CD4-positive, alpha-beta T cell (primary cell): Measurements from ENCODE around the gene LRP2. TPM values are rescaled to one million over a fixed set of nuclear protein-coding genes. Genes with fewer than 3 reads are reported as not detected.

Experiments used
- ATAC-seq: fragments of 200-7000 bp; cut with Tn5 transposase; one replicate; pipeline ENCODE4 v1.10.0; 2022; ENCODE audit warnings: mild to moderate bottlenecking; ENCODE audit not compliant: poor library complexity
- CTCF ChIA-PET: fragments of 350-600 bp; sonication (Branson Sonifier 250); formaldehyde crosslinking; loops from one replicate; lab custom pipeline; 2021; ENCODE audit warnings: antibody characterized with exemption, inconsistent platforms; lab: Charles Lee
- POLR2A ChIA-PET: fragments of 350-600 bp; sonication (Branson Sonifier 250); formaldehyde crosslinking; loops from one replicate; lab custom pipeline; 2021; ENCODE audit warnings: antibody characterized with exemption, inconsistent platforms; lab: Charles Lee
- DNase-seq, 14 experiments: peaks; one replicate each; pipeline ENCODE4 v3.0.0-alpha.2; 2013 to 2020; ENCODE audit warnings: mixed read lengths in 2 of 14
- H3K27ac ChIP-seq, 2 donors: one replicate each; pipeline versions ENCODE4 v1.5.1 to v1.7.0; 2013; ENCODE audit warnings: low read length in 2 of 2, low read depth in 1 of 2, mild to moderate bottlenecking in 1 of 2
- H3K27me3 ChIP-seq, 2 experiments: 1 replicate in 1 of 2; 2 replicates in 1 of 2; pipeline versions ENCODE4 v1.6.1 to v1.7.0; 2013; ENCODE audit warnings: low read length in 2 of 2, control low read depth in 1 of 2, mild to moderate bottlenecking in 1 of 2, moderate library complexity in 1 of 2; ENCODE audit not compliant: insufficient read depth in 2 of 2, control insufficient read depth in 1 of 2
- H3K36me3 ChIP-seq: one replicate; pipeline ENCODE4 v1.6.1; 2013; ENCODE audit warnings: low read length, control low read depth; ENCODE audit not compliant: insufficient read depth
- H3K4me1 ChIP-seq: one replicate; pipeline ENCODE4 v1.6.1; 2013; ENCODE audit warnings: low read length, control low read depth; ENCODE audit not compliant: insufficient read depth
- H3K4me3 ChIP-seq: one replicate; pipeline ENCODE4 v1.5.1; 2013; ENCODE audit warnings: mild to moderate bottlenecking, low read length, moderate library complexity
- H3K9me3 ChIP-seq, 2 experiments: 1 replicate in 1 of 2; 2 replicates in 1 of 2; pipeline versions ENCODE4 v1.6.1 to v1.7.0; 2013; ENCODE audit warnings: low read length in 2 of 2, mild to moderate bottlenecking in 2 of 2, control low read depth in 1 of 2, moderate library complexity in 1 of 2; ENCODE audit not compliant: control insufficient read depth in 1 of 2, insufficient read depth in 1 of 2
- H3K27ac Mint-ChIP-seq: one replicate; pipeline ENCODE4 v1.8.0; 2020; ENCODE audit warnings: mixed read lengths
- H3K27me3 Mint-ChIP-seq: one replicate; pipeline ENCODE4 v1.8.0; 2021; ENCODE audit warnings: mixed read lengths
- H3K36me3 Mint-ChIP-seq: one replicate; pipeline ENCODE4 v1.8.0; 2021; ENCODE audit warnings: low read depth, mixed read lengths
- H3K4me1 Mint-ChIP-seq: one replicate; pipeline ENCODE4 v1.8.0; 2021; ENCODE audit warnings: low read depth, mixed read lengths
- H3K4me3 Mint-ChIP-seq: one replicate; pipeline ENCODE4 v1.8.0; 2020; ENCODE audit warnings: mild to moderate bottlenecking, mixed read lengths
- H3K9me3 Mint-ChIP-seq: one replicate; pipeline ENCODE4 v1.8.0; 2020; ENCODE audit warnings: mixed read lengths
- CTCF ChIP-seq: fragments of 200-600 bp; IDR thresholded peaks from one replicate; pipeline ENCODE4 v1.8.0; 2022; ENCODE audit warnings: antibody characterized with exemption, mild to moderate bottlenecking
- intact Hi-C, 2 experiments: fragments of 100-400 bp; cut with DNase I in 1 of 2; cut with micrococcal nuclease in 1 of 2; formaldehyde crosslinking; loops; one replicate each; pipeline versions ENCODE4 v1.15.1 to v1.9.0; 2023 to 2025; cut with DNase I, micrococcal nuclease
- total RNA-seq, 174 experiments: library from RNA in 2 of 174; stranded (reverse) in 2 of 174; gene quantifications; one replicate each; pipeline ENCODE4 v1.2.3 and lab custom pipeline; 2021 to 2026

Gene LRP2
- total RNA-seq, 2 experiments from 2014 or later: 0.03 TPM; not detected in 1

DNA sequence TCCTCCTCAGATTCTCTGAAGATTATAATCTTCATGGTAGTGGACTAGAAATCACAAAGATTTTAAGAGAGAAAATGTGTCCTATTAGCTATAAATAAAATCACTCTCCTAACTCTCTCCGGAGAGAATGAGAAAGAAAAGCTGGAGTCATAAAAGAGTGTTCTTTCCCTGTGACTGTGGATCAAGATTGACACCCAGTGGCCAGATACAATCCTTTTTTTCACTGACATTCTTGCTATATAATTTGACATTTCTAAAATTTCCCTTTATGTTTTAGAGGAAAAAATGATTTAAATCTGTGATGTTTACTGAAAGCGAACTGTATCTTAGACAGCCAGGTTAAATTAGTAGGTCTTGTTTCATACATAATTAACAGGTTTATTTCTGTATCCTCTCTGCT, 35.4 kb upstream of the LRP2 start:
- no peaks in the 10 kb centered on the region for H3K4me1 Mint-ChIP-seq
- no peak overlapping the region for H3K27ac Mint-ChIP-seq
- POLR2A ChIA-PET: no interaction called here
- H3K9me3 ChIP-seq: no peaks in the 10 kb centered on the region
- intact Hi-C loops: no loop called here
- no peaks in the 10 kb centered on the region for H3K9me3 Mint-ChIP-seq
- TF ChIP-seq CTCF: no peak
- CTCF ChIA-PET: no interaction called here
- no peak overlapping the region for H3K27ac ChIP-seq
- no peak for ATAC-seq
- no peak overlapping the region for H3K4me3 Mint-ChIP-seq
- no peaks in the 10 kb centered on the region for H3K4me1 ChIP-seq
- H3K36me3 ChIP-seq: no peaks in the 10 kb centered on the region
- H3K27me3 Mint-ChIP-seq: peaks cover 11% of the 10 kb centered on the region
- H3K4me3 ChIP-seq: no peak overlapping the region
- DNase-seq: peak in 1 of 14 experiments; percentile 1
- peaks cover 0 to 5% of the 10 kb centered on the region in 2 experiments for H3K27me3 ChIP-seq
- H3K36me3 Mint-ChIP-seq: no peaks in the 10 kb centered on the region

GRCh38 chr2:169395821-169396374, 33.6 kb upstream of the LRP2 start:
- H3K27ac ChIP-seq: no peak overlapping the region
- H3K27me3 ChIP-seq: peaks cover 0 to 5% of the 10 kb centered on the region in 2 experiments
- TF ChIP-seq CTCF: no peak
- no peaks in the 10 kb centered on the region for H3K9me3 ChIP-seq
- no peaks in the 10 kb centered on the region for H3K36me3 ChIP-seq
- no peak overlapping the region for H3K4me3 ChIP-seq
- no peaks in the 10 kb centered on the region for H3K4me1 Mint-ChIP-seq
- peaks cover 9% of the 10 kb centered on the region for H3K27me3 Mint-ChIP-seq
- H3K4me3 Mint-ChIP-seq: no peak overlapping the region
- ATAC-seq (no peak), DNase-seq (no peak)
- ChIA-PET POLR2A (interaction anchor here (0.6 kb wide), 1 partner anchor 182 kb away, joined by 3 read pairs; no protein-coding TSS in a partner anchor), CTCF (interaction anchor here (0.7 to 0.9 kb wide), 2 partner anchors 11 to 14 kb away, joined by 3 to 4 read pairs; no protein-coding TSS in a partner anchor)
- intact Hi-C loops: no loop called here
- H3K27ac Mint-ChIP-seq: no peak overlapping the region
- no peaks in the 10 kb centered on the region for H3K36me3 Mint-ChIP-seq
- H3K4me1 ChIP-seq: no peaks in the 10 kb centered on the region
- no peaks in the 10 kb centered on the region for H3K9me3 Mint-ChIP-seq

DNA sequence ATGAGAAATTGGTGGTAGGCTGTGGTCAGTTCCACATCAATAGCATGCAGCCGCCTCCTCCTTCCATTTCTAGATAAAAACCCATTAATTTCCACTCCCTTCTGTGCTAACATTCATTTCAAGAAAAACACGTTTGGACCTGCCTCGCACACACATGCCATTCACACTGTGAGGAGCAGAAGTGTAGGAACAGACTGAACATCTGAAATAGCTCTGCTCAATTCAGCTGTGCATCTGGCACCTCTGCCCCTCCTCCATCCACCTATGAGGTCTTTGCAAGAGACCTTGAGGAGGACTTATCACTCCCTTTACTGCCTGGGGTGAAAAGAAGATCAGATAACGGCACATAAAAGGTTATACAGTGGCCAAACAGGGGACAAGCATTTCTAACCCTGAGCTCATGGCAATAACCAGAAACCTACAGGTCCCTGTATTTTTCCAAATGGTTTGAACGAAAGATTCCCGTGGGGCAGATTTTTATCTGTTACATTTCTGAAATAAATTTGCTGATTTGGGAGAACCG, 30.8 kb upstream of the LRP2 start:
- Histone ChIP-seq H3K4me1 (no peaks in the 10 kb centered on the region), H3K36me3 (no peaks in the 10 kb centered on the region), H3K4me3 (no peak overlapping the region), H3K27ac (no peak overlapping the region), H3K27me3 (peaks cover 0 to 7% of the 10 kb centered on the region in 2 experiments), H3K9me3 (no peaks in the 10 kb centered on the region)
- Mint-ChIP-seq H3K27me3 (peaks cover 33% of the 10 kb centered on the region), H3K4me1 (no peaks in the 10 kb centered on the region), H3K9me3 (no peaks in the 10 kb centered on the region), H3K27ac (no peak overlapping the region), H3K36me3 (no peaks in the 10 kb centered on the region), H3K4me3 (no peak overlapping the region)
- no peak for DNase-seq
- ATAC-seq: no peak
- ChIA-PET CTCF (no interaction called here), POLR2A (no interaction called here)
- no peak for TF ChIP-seq CTCF
- intact Hi-C loops: no loop called here
